Activated CD8-positive, alpha-beta T cell treated with anti-CD3 and anti-CD28 coated beads for 36 hours (primary cell): ENCODE data around the gene CSF1. TPM values are rescaled to one million over a fixed set of nuclear protein-coding genes. Genes with fewer than 3 reads are reported as not detected.
A peak's percentile ranks its signal among the peaks of the same experiment; 100 is the strongest.

ENCODE experiments used
- ATAC-seq: fragments of 200-7000 bp; cut with Tn5 transposase; one replicate; pipeline ENCODE4 v1.10.0; 2021; ENCODE audit warnings: mild to moderate bottlenecking, moderate library complexity
- CTCF ChIA-PET: fragments of 350-600 bp; sonication (Branson Sonifier 250); formaldehyde crosslinking; loops from one replicate; lab custom pipeline; 2021; ENCODE audit warnings: antibody characterized with exemption; lab: Charles Lee
- POLR2A ChIA-PET: fragments of 350-600 bp; sonication (Branson Sonifier 250); formaldehyde crosslinking; loops from one replicate; lab custom pipeline; 2021; ENCODE audit warnings: antibody characterized with exemption; lab: Charles Lee
- DNase-seq: peaks from one replicate; pipeline ENCODE4 v3.0.0-alpha.2; 2020
- H3K27ac Mint-ChIP-seq: one replicate; pipeline ENCODE4 v1.8.0; 2021; ENCODE audit warnings: mild to moderate bottlenecking, mixed read lengths
- H3K27me3 Mint-ChIP-seq: one replicate; pipeline ENCODE4 v1.8.0; 2021; ENCODE audit warnings: mixed read lengths
- H3K36me3 Mint-ChIP-seq: one replicate; pipeline ENCODE4 v1.8.0; 2021; ENCODE audit warnings: low read depth, mixed read lengths
- H3K4me1 Mint-ChIP-seq: one replicate; pipeline ENCODE4 v1.8.0; 2021; ENCODE audit warnings: low read depth, mixed read lengths
- H3K4me3 Mint-ChIP-seq: one replicate; pipeline ENCODE4 v1.8.0; 2021; ENCODE audit warnings: mild to moderate bottlenecking, moderate library complexity, mixed read lengths
- H3K9me3 Mint-ChIP-seq: one replicate; pipeline ENCODE4 v1.8.0; 2021; ENCODE audit warnings: mixed read lengths
- CTCF ChIP-seq: fragments of 200-600 bp; IDR thresholded peaks from one replicate; pipeline ENCODE4 v1.8.0; 2022; ENCODE audit warnings: antibody characterized with exemption, mild to moderate bottlenecking
- intact Hi-C: fragments of 100-400 bp; cut with micrococcal nuclease; formaldehyde crosslinking; loops from one replicate; pipeline ENCODE4 v1.10.0; 2022
- total RNA-seq, 2 experiments: library from RNA; stranded (reverse); gene quantifications; one replicate each; pipeline ENCODE4 v1.2.3, GENCODE V29; 2021

Gene CSF1
- total RNA-seq, 2 experiments from 2014 or later: 28.3 to 33.3 TPM

GRCh38 chr1:109901141-109901523 is 9.5 kb upstream of the CSF1 start:
- H3K27me3 Mint-ChIP-seq: no peaks in the 10 kb centered on the region
- peaks cover 16% of the 10 kb centered on the region for H3K4me1 Mint-ChIP-seq
- H3K27ac Mint-ChIP-seq: no peak overlapping the region
- H3K9me3 Mint-ChIP-seq: peaks cover 4% of the 10 kb centered on the region
- CTCF ChIA-PET: no interaction called here
- ATAC-seq (no peak), DNase-seq (no peak)
- H3K36me3 Mint-ChIP-seq: peaks cover 4% of the 10 kb centered on the region
- TF ChIP-seq CTCF: no peak
- H3K4me3 Mint-ChIP-seq: no peak overlapping the region
- POLR2A ChIA-PET: interaction anchor here (1.0 to 1.8 kb wide), 2 partner anchors 10 kb away, joined by 4 to 9 read pairs; no protein-coding TSS in a partner anchor
- intact Hi-C loops: no loop called here

DNA sequence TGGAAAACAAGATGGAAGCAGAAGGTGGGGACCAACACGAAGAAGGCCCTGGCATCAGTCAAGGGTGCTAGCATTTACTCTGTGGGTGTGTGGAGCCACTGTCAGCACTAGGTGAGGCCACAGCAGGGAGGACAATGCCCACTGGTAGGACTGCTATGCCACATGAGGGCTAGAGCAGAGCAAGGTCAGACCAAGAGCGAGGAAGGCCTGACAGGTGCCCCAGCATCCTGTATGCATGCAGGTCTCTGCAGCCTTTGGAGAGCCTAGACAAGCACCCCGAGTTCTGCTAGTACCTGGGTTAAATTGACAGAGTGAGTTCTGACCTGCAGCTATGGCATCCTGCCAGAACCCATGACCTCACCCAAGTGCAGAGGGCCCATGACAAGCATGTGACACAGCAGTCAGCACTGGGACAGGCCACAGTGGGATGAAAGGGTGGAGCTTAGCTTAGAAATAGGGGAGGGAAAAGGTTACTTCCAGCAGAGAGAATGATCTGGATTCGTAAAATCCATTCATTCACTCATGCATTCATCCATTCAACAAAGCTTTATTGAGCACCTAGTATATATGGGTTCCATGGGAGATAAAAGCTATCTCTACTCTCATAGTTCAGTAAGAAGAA is 9.0 kb upstream of the CSF1 start:
- intact Hi-C loops: no loop called here
- DNase-seq (peak; percentile 58), ATAC-seq (no peak)
- ChIA-PET CTCF (interaction anchor here (0.8 kb wide), 1 partner anchor 11 kb away, joined by 4 read pairs; no protein-coding TSS in a partner anchor), POLR2A (interaction anchor here (1.0 to 1.8 kb wide), 2 partner anchors 10 to 11 kb away, joined by 4 to 9 read pairs; no protein-coding TSS in a partner anchor)
- H3K4me1 Mint-ChIP-seq: peaks cover 21% of the 10 kb centered on the region
- no peak overlapping the region for H3K27ac Mint-ChIP-seq
- TF ChIP-seq CTCF: no peak
- H3K4me3 Mint-ChIP-seq: no peak overlapping the region
- H3K36me3 Mint-ChIP-seq: peaks cover 7% of the 10 kb centered on the region
- H3K9me3 Mint-ChIP-seq: peaks cover 5% of the 10 kb centered on the region
- H3K27me3 Mint-ChIP-seq: no peaks in the 10 kb centered on the region

GRCh38 chr1:109902204-109902985 is 8.3 kb upstream of the CSF1 start:
- no peaks in the 10 kb centered on the region for H3K27me3 Mint-ChIP-seq
- no peak for ATAC-seq
- H3K9me3 Mint-ChIP-seq: peaks cover 5% of the 10 kb centered on the region
- H3K4me1 Mint-ChIP-seq: peaks cover 27% of the 10 kb centered on the region
- POLR2A ChIA-PET: interaction anchor here (1.0 to 1.8 kb wide), 2 partner anchors 12 to 18 kb away, joined by 3 to 9 read pairs; no protein-coding TSS in a partner anchor
- intact Hi-C loops: no loop called here
- CTCF ChIA-PET: interaction anchor here (0.8 to 6.0 kb wide), 4 partner anchors 12 to 259 kb away, joined by 3 to 36 read pairs (median 4); partner anchors contain the start of gene AHCYL1
- no peak overlapping the region for H3K27ac Mint-ChIP-seq
- no peak for TF ChIP-seq CTCF
- H3K4me3 Mint-ChIP-seq: no peak overlapping the region
- peaks cover 7% of the 10 kb centered on the region for H3K36me3 Mint-ChIP-seq
- DNase-seq: no peak

GRCh38 chr1:109903376-109903930 is 7.2 kb upstream of the CSF1 start:
- Mint-ChIP-seq H3K27me3 (no peaks in the 10 kb centered on the region), H3K27ac (no peak overlapping the region), H3K4me3 (no peak overlapping the region), H3K4me1 (peaks cover 34% of the 10 kb centered on the region), H3K36me3 (peaks cover 7% of the 10 kb centered on the region), H3K9me3 (peaks cover 5% of the 10 kb centered on the region)
- no peak for DNase-seq
- intact Hi-C loops: no loop called here
- POLR2A ChIA-PET: interaction anchor here (0.9 to 2.1 kb wide), 5 partner anchors 11 to 354 kb away, joined by 3 to 9 read pairs (median 5); partner anchors contain the start of gene AHCYL1
- CTCF ChIA-PET: interaction anchor here (0.8 to 6.0 kb wide), 6 partner anchors 10 to 260 kb away, joined by 3 to 36 read pairs (median 4); partner anchors contain the start of gene AHCYL1
- ATAC-seq: no peak
- TF ChIP-seq CTCF: no peak
